Renal cortical epithelial cell (primary cell): Measurements from ENCODE around the gene PLXNA2. TPM values are rescaled to one million over a fixed set of nuclear protein-coding genes. Genes with fewer than 3 reads are reported as not detected.

Experiments used
- DNase-seq: peaks from one replicate; pipeline ENCODE4 v3.0.0-alpha.2; 2011; ENCODE audit warnings: low read depth
- total RNA-seq: library from RNA; depleted of rRNA; stranded (reverse); fragments of >200 nt; gene quantifications from 2 replicates; pipeline ENCODE4 v1.2.3, GENCODE V29; 2014

The PLXNA2 gene
- total RNA-seq, 1 donor from 2014 or later: 5.8 TPM

GRCh38 chr1:208090388-208091301, 153.5 kb downstream of the PLXNA2 start:
- DNase-seq: no peak

GRCh38 chr1:208089761-208090370, 154.3 kb downstream of the PLXNA2 start:
- no peak for DNase-seq

- DNase-seq: no peak
Observed at GRCh38 chr1:208089149-208089548, 155.0 kb downstream of the PLXNA2 start.

- no peak for DNase-seq
Observed at GRCh38 chr1:208088319-208088718, 155.9 kb downstream of the PLXNA2 start.

GRCh38 chr1:208085655-208086515, 158.3 kb downstream of the PLXNA2 start:
- no peak for DNase-seq

GRCh38 chr1:208084764-208085163, 159.4 kb downstream of the PLXNA2 start:
- DNase-seq: no peak

GRCh38 chr1:208084220-208084619, 160.0 kb downstream of the PLXNA2 start:
- no peak for DNase-seq

GRCh38 chr1:208083715-208084085, 160.5 kb downstream of the PLXNA2 start:
- no peak for DNase-seq

- DNase-seq: no peak
Observed at GRCh38 chr1:208083016-208083714, 161.0 kb downstream of the PLXNA2 start.

- DNase-seq: no peak
Observed at GRCh38 chr1:208081972-208082371, 162.2 kb downstream of the PLXNA2 start.

- DNase-seq: no peak
Observed at GRCh38 chr1:208080396-208081286, 163.5 kb downstream of the PLXNA2 start.

- DNase-seq: no peak
Observed at GRCh38 chr1:208079161-208079560, 165.0 kb downstream of the PLXNA2 start.

GRCh38 chr1:208078752-208079151, 165.4 kb downstream of the PLXNA2 start:
- DNase-seq: no peak

- DNase-seq: no peak
Observed at GRCh38 chr1:208077232-208078075, 166.7 kb downstream of the PLXNA2 start.

- DNase-seq: no peak
Observed at GRCh38 chr1:208074353-208074752, 169.8 kb downstream of the PLXNA2 start.

- DNase-seq: peak; percentile 71
Observed at GRCh38 chr1:208071435-208072031, 172.7 kb downstream of the PLXNA2 start.

GRCh38 chr1:208069908-208070307, 174.3 kb downstream of the PLXNA2 start:
- no peak for DNase-seq

- DNase-seq: no peak
Observed at GRCh38 chr1:208069317-208069716, 174.9 kb downstream of the PLXNA2 start.

GRCh38 chr1:208068908-208069307, 175.3 kb downstream of the PLXNA2 start:
- DNase-seq: no peak
